ENCODE data around the gene TTC6. TPM values are rescaled to one million over a fixed set of nuclear protein-coding genes. Genes with fewer than 3 reads are reported as not detected.

Gene TTC6
- polyA plus RNA-seq, 1 donor (not counting 4 experiments of a cell fraction or from before 2014, with no cell fraction given): not detected

- H3K9me3 ChIP-seq (ENCODE audit: control insufficient read depth, low read depth, low read length): no peaks in the 10 kb centered on the region
- H3K36me3 ChIP-seq (ENCODE audit: control insufficient read depth in 2 of 2, extremely low read depth in 1 of 2, insufficient read depth in 2 of 2, low read length in 2 of 2): no peaks in the 10 kb centered on the region
- no peak overlapping the region for H3K9ac ChIP-seq (ENCODE audit: control insufficient read depth, extremely low read depth, insufficient read depth, low read length)
- TF ChIP-seq CTCF (optimal IDR thresholded peaks at IDR 0.05 in 1 of 3, IDR thresholded peaks at IDR 0.05 in 1 of 3, conservative IDR thresholded peaks at IDR 0.05 in 1 of 3; ENCODE audit: extremely low read depth in 1 of 3, insufficient read depth in 2 of 3, low read length in 3 of 3) (peak; percentile 52 to 61 (median 53)), EZH2 (IDR thresholded peaks at IDR 0.05; ENCODE audit: low read length) (no peak)
- H3K4me1 ChIP-seq (ENCODE audit: control insufficient read depth, extremely low read depth, insufficient read depth, low read length): peaks cover 12% of the 10 kb centered on the region
- H3K4me3 ChIP-seq (ENCODE audit: control insufficient read depth in 2 of 3, extremely low read depth in 1 of 3, insufficient read depth in 2 of 3, low read depth in 1 of 3, low read length in 3 of 3): no peak overlapping the region
- H2AFZ ChIP-seq (ENCODE audit: control insufficient read depth, low read length): no peak overlapping the region
- dilution Hi-C loops (cut with MboI; ENCODE audit: extremely low pct_ligation_motif_present, low sequenced_read_pairs): no loop called here
- H3K79me2 ChIP-seq (ENCODE audit: control insufficient read depth, insufficient read depth, low read length): no peaks in the 10 kb centered on the region
- no peaks in the 10 kb centered on the region for H4K20me1 ChIP-seq (ENCODE audit: control insufficient read depth, extremely low read depth, insufficient read depth, low read length)
- H3K27ac ChIP-seq (ENCODE audit: control insufficient read depth, insufficient read depth, low read length): no peak overlapping the region
- H3K27me3 ChIP-seq (ENCODE audit: control insufficient read depth, extremely low read depth, insufficient read depth, low read length): peaks cover 74% of the 10 kb centered on the region
- no peak overlapping the region for H3K4me2 ChIP-seq (ENCODE audit: control insufficient read depth, extremely low read depth, insufficient read depth, low read depth, low read length)
- FAIRE-seq: no peak
- no peak for DNase-seq (ENCODE audit: low read depth, low spot score)
- H3K9me1 ChIP-seq (ENCODE audit: control insufficient read depth, extremely low read depth, insufficient read depth, low read length): no peaks in the 10 kb centered on the region
These were observed 2.1 kb downstream of the TTC6 start for GRCh38 chr14:37597538-37597913.

DNA sequence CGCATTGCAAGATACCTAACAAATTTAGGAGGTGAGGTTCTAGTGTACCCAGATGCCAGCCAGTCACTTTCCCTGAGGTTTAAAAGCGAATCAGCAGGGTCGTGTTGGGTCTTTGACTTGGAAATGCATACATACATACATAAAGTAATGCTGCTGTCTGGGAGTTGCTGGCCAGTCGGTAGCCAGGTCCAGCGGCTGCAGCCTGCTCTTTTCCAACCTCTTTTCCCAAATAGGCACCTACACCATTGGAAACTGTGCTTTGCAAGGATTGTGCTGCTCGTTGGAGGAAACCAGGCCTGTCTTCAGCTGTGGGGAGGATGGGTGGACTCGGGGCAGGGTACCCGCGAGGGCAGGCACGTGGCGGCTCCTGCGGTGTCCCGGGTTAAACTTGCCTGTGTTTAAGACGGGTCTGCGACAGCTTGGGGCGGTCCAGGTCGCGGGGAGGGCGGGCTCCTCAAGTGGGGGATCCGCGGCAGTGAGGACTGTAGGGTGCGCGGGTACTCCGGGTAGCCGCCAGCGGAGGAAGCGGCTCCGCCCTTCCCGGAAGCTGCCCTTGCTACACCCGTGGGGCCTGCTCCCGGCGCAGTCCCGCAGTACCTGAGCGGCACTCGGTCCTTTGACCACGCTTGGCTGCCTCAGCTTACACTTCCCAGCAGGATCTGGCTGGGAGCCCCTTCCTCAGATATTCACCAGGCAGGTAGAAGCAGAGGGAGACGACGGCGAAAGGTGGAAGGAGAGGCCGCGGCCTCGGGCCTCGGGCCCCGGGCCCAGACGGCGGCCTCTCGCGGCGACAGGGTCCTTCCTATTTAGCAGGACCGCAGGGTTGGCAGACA is 2.7 kb downstream of the TTC6 start:
- H3K4me3 ChIP-seq (ENCODE audit: control insufficient read depth in 2 of 3, extremely low read depth in 1 of 3, insufficient read depth in 2 of 3, low read depth in 1 of 3, low read length in 3 of 3): no peak overlapping the region
- no peak overlapping the region for H2AFZ ChIP-seq (ENCODE audit: control insufficient read depth, low read length)
- H3K9ac ChIP-seq (ENCODE audit: control insufficient read depth, extremely low read depth, insufficient read depth, low read length): no peak overlapping the region
- H3K9me1 ChIP-seq (ENCODE audit: control insufficient read depth, extremely low read depth, insufficient read depth, low read length): no peaks in the 10 kb centered on the region
- no peaks in the 10 kb centered on the region for H3K79me2 ChIP-seq (ENCODE audit: control insufficient read depth, insufficient read depth, low read length)
- no peaks in the 10 kb centered on the region for H3K9me3 ChIP-seq (ENCODE audit: control insufficient read depth, low read depth, low read length)
- no peak for DNase-seq (ENCODE audit: low read depth, low spot score)
- peak overlapping the region; percentile 18 for H3K4me2 ChIP-seq (ENCODE audit: control insufficient read depth, extremely low read depth, insufficient read depth, low read depth, low read length)
- no peaks in the 10 kb centered on the region for H4K20me1 ChIP-seq (ENCODE audit: control insufficient read depth, extremely low read depth, insufficient read depth, low read length)
- no peak overlapping the region for H3K27ac ChIP-seq (ENCODE audit: control insufficient read depth, insufficient read depth, low read length)
- peaks cover 74% of the 10 kb centered on the region for H3K27me3 ChIP-seq (ENCODE audit: control insufficient read depth, extremely low read depth, insufficient read depth, low read length)
- no peak for FAIRE-seq
- dilution Hi-C loops (cut with MboI; ENCODE audit: extremely low pct_ligation_motif_present, low sequenced_read_pairs): no loop called here
- no peaks in the 10 kb centered on the region for H3K36me3 ChIP-seq (ENCODE audit: control insufficient read depth in 2 of 2, extremely low read depth in 1 of 2, insufficient read depth in 2 of 2, low read length in 2 of 2)
- H3K4me1 ChIP-seq (ENCODE audit: control insufficient read depth, extremely low read depth, insufficient read depth, low read length): peaks cover 12% of the 10 kb centered on the region
- TF ChIP-seq CTCF (optimal IDR thresholded peaks at IDR 0.05 in 1 of 3, IDR thresholded peaks at IDR 0.05 in 1 of 3, conservative IDR thresholded peaks at IDR 0.05 in 1 of 3; ENCODE audit: extremely low read depth in 1 of 3, insufficient read depth in 2 of 3, low read length in 3 of 3) (no peak), EZH2 (IDR thresholded peaks at IDR 0.05; ENCODE audit: low read length) (peak; percentile 35)

Data from keratinocyte (primary cell).